DOHH2 (cell line): ENCODE data around the gene INPP4B.

Experiments used
- H3F3A ChIP-seq: fragments of 200-600 bp; sonication (generic), shearing (Covaris generic); 2 replicates; pipeline ENCODE4 v1.6.0; 2016; ENCODE audit warnings: antibody characterized with exemption, mild to moderate bottlenecking; ENCODE audit not compliant: control insufficient read depth, insufficient read depth
- H3K27ac ChIP-seq: fragments of 200-600 bp; sonication (generic); 2 replicates; pipeline ENCODE4 v1.5.1; 2014; ENCODE audit warnings: low read depth, mild to moderate bottlenecking, low read length, moderate library complexity
- H3K27me3 ChIP-seq: fragments of 200-600 bp; sonication (generic); 2 replicates; pipeline ENCODE4 v1.6.1; 2014; ENCODE audit warnings: mild to moderate bottlenecking, low read length, mixed read lengths; ENCODE audit not compliant: control insufficient read depth
- H3K36me3 ChIP-seq: fragments of 200-600 bp; sonication (generic); 2 replicates; pipeline ENCODE4 v1.6.1; 2014; ENCODE audit warnings: mild to moderate bottlenecking, low read length, moderate library complexity, mixed read lengths; ENCODE audit not compliant: control insufficient read depth
- H3K4me1 ChIP-seq: fragments of 200-600 bp; sonication (generic); 2 replicates; pipeline ENCODE4 v1.6.1; 2014; ENCODE audit warnings: mild to moderate bottlenecking, low read length, mixed read lengths; ENCODE audit not compliant: control insufficient read depth
- H3K4me2 ChIP-seq: fragments of 200-600 bp; sonication (generic); 2 replicates; pipeline ENCODE4 v1.6.0; 2014; ENCODE audit warnings: mild to moderate bottlenecking, low read length, moderate library complexity
- H3K4me3 ChIP-seq: fragments of 200-600 bp; sonication (generic); 2 replicates; pipeline ENCODE4 v1.5.1; 2014; ENCODE audit warnings: mild to moderate bottlenecking, low read length, mixed read lengths
- H3K79me2 ChIP-seq: fragments of 200-600 bp; sonication (generic); 2 replicates; pipeline ENCODE4 v1.6.1; 2014; ENCODE audit warnings: mild to moderate bottlenecking, low read length, mixed read lengths; ENCODE audit not compliant: control insufficient read depth
- H3K9me2 ChIP-seq: fragments of 200-600 bp; sonication (generic); replicated peaks from 2 replicates; pipeline ENCODE4 v1.6.1; 2014; ENCODE audit warnings: mild to moderate bottlenecking, low read length, mixed read lengths; ENCODE audit not compliant: control insufficient read depth
- H3K9me3 ChIP-seq: fragments of 200-600 bp; sonication (generic); 2 replicates; pipeline ENCODE4 v1.6.1; 2014; ENCODE audit warnings: antibody characterized with exemption, low read length, mixed read lengths; ENCODE audit not compliant: control insufficient read depth, insufficient read depth
- H4K20me1 ChIP-seq: fragments of 200-600 bp; sonication (generic); 2 replicates; pipeline ENCODE4 v1.6.0; 2014; ENCODE audit warnings: low read depth, mild to moderate bottlenecking, antibody characterized with exemption, low read length, moderate library complexity; ENCODE audit not compliant: control insufficient read depth, insufficient read depth
- EZH2phosphoT487 ChIP-seq: fragments of 200-600 bp; sonication (generic); IDR thresholded peaks from 2 replicates; pipeline ENCODE4 v1.6.1; 2017; ENCODE audit warnings: borderline replicate concordance, mild to moderate bottlenecking, antibody characterized with exemption, low read length, moderate library complexity, mixed read lengths
- TF ChIP-seq, protein P1 (sequence below): fragments of 200-600 bp; sonication (generic); IDR thresholded peaks from one replicate; pipeline ENCODE4 v1.5.1; 2014; ENCODE audit warnings: antibody characterized with exemption, mild to moderate bottlenecking, low read depth, low read length; ENCODE audit not compliant: poor library complexity, severe bottlenecking

The INPP4B gene

GRCh38 chr4:142776026-142776425 is 70.1 kb downstream of the INPP4B start:
- H4K20me1 ChIP-seq, result no peaks in the 10 kb centered on the region
- no peak overlapping the region for H3K27ac ChIP-seq
- H3K4me1 ChIP-seq, result no peaks in the 10 kb centered on the region
- H3K4me2 ChIP-seq, result no peak overlapping the region
- no peaks in the 10 kb centered on the region for H3F3A ChIP-seq
- H3K79me2 ChIP-seq, result no peaks in the 10 kb centered on the region
- no peaks in the 10 kb centered on the region for H3K9me2 ChIP-seq
- no peaks in the 10 kb centered on the region for H3K36me3 ChIP-seq
- H3K9me3 ChIP-seq, result no peaks in the 10 kb centered on the region
- H3K4me3 ChIP-seq, result no peak overlapping the region
- no peaks in the 10 kb centered on the region for H3K27me3 ChIP-seq
- TF ChIP-seq, protein P1, sequence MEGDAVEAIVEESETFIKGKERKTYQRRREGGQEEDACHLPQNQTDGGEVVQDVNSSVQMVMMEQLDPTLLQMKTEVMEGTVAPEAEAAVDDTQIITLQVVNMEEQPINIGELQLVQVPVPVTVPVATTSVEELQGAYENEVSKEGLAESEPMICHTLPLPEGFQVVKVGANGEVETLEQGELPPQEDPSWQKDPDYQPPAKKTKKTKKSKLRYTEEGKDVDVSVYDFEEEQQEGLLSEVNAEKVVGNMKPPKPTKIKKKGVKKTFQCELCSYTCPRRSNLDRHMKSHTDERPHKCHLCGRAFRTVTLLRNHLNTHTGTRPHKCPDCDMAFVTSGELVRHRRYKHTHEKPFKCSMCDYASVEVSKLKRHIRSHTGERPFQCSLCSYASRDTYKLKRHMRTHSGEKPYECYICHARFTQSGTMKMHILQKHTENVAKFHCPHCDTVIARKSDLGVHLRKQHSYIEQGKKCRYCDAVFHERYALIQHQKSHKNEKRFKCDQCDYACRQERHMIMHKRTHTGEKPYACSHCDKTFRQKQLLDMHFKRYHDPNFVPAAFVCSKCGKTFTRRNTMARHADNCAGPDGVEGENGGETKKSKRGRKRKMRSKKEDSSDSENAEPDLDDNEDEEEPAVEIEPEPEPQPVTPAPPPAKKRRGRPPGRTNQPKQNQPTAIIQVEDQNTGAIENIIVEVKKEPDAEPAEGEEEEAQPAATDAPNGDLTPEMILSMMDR, result no peak
- no peak for TF ChIP-seq EZH2phosphoT487

GRCh38 chr4:142773505-142773904 is 72.6 kb downstream of the INPP4B start:
- H3F3A ChIP-seq, result no peaks in the 10 kb centered on the region
- H3K9me2 ChIP-seq, result no peaks in the 10 kb centered on the region
- H3K4me1 ChIP-seq, result no peaks in the 10 kb centered on the region
- no peak overlapping the region for H3K4me2 ChIP-seq
- H3K9me3 ChIP-seq, result no peaks in the 10 kb centered on the region
- TF ChIP-seq, protein P1, result no peak
- TF ChIP-seq EZH2phosphoT487, result no peak
- no peak overlapping the region for H3K4me3 ChIP-seq
- H4K20me1 ChIP-seq, result no peaks in the 10 kb centered on the region
- H3K27me3 ChIP-seq, result no peaks in the 10 kb centered on the region
- no peaks in the 10 kb centered on the region for H3K36me3 ChIP-seq
- H3K79me2 ChIP-seq, result no peaks in the 10 kb centered on the region
- H3K27ac ChIP-seq, result no peak overlapping the region

DNA sequence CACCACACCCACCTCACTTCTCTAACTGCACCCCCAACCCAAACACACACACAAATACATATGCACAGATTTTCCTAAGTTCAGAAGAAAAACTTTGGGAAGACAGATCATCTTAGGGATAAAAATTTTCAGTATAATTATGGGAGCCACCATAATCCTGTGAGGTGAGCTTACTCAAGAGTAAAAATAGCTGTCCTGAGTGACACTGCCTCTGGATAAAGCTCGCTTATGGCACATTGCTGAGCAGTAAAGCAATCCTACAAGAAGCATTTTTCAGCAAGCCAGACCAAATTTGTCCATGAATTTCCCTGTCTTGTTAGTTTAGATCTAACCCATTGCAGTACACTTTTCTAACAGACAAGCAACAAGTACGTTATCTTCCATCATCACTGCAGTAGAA is 83.8 kb downstream of the INPP4B start:
- no peaks in the 10 kb centered on the region for H3K79me2 ChIP-seq
- H4K20me1 ChIP-seq, result no peaks in the 10 kb centered on the region
- H3K4me3 ChIP-seq, result no peak overlapping the region
- no peak for TF ChIP-seq EZH2phosphoT487
- TF ChIP-seq, protein P1, result no peak
- H3K27me3 ChIP-seq, result no peaks in the 10 kb centered on the region
- H3K4me2 ChIP-seq, result no peak overlapping the region
- no peaks in the 10 kb centered on the region for H3K4me1 ChIP-seq
- H3F3A ChIP-seq, result no peaks in the 10 kb centered on the region
- no peaks in the 10 kb centered on the region for H3K9me3 ChIP-seq
- no peak overlapping the region for H3K27ac ChIP-seq
- H3K36me3 ChIP-seq, result no peaks in the 10 kb centered on the region
- H3K9me2 ChIP-seq, result no peaks in the 10 kb centered on the region

DNA sequence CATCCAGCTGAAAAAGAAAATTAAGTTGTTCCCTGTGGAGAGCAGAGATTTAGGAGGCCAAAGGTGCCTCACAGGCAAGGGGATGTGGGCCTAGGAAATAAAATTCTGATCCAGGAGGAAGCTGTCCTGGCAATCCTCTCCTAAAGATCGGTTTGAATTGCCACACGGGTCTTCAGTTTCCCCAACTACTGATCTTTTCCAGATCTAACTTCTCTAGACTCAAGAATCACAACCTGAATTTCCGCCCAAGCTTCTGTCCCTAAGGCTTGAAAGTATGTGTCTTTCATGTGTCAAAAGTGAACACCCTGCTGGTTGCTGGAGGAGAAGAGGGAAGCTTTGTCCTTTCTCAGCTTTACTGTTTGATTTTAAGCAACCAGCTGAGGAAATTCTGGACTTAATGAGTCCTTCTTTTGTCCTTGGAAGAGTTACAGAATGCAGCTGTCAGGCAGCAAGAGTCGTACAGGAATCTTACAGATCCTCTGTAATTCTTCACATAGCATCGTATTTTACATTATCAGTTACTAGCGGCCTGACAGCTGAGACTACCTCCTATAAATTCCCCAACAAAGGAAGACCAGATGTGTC is 93.8 kb downstream of the INPP4B start:
- Histone ChIP-seq H3K27ac (no peak overlapping the region), H3K36me3 (no peaks in the 10 kb centered on the region), H3K4me3 (no peak overlapping the region), H3K4me1 (no peaks in the 10 kb centered on the region), H3K9me2 (no peaks in the 10 kb centered on the region), H3K4me2 (no peak overlapping the region), H3K27me3 (no peaks in the 10 kb centered on the region), H3K79me2 (no peaks in the 10 kb centered on the region), H3F3A (no peaks in the 10 kb centered on the region), H3K9me3 (no peaks in the 10 kb centered on the region), H4K20me1 (no peaks in the 10 kb centered on the region)
- TF ChIP-seq, protein P1, result no peak
- no peak for TF ChIP-seq EZH2phosphoT487
